Sigmoid colon (tissue), 4 donors: ENCODE data around the gene CLHC1.

Source experiments
- CTCF ChIP-seq, 4 experiments: fragments of 450-650 bp in 3 of 4; fragments of 200-600 bp in 1 of 4; IDR thresholded peaks; one replicate each; pipeline ENCODE4 v1.5.1; 2016 to 2019; ENCODE audit warnings: antibody characterized with exemption in 4 of 4, mild to moderate bottlenecking in 3 of 4, moderate library complexity in 2 of 4
- POLR2AphosphoS5 ChIP-seq, 4 donors: sonication (generic); formaldehyde crosslinking; IDR thresholded peaks; one replicate each; pipeline ENCODE4 v1.6.1; 2017; ENCODE audit warnings: antibody characterized with exemption in 4 of 4

- TF ChIP-seq POLR2AphosphoS5 (IDR thresholded peaks at IDR 0.05): no peak
- no peak for TF ChIP-seq CTCF (IDR thresholded peaks at IDR 0.05)
Measured at GRCh38 chr2:55200416-55200815, 31.7 kb downstream of the CLHC1 start.
